GM19351 (cell line): ENCODE data around the gene HSD11B2.
A peak's percentile ranks its signal among the peaks of the same experiment; 100 is the strongest.

ENCODE experiments used
- ATAC-seq: cut with Tn5 transposase; IDR thresholded peaks from one replicate; pipeline ENCODE4 v1.9.1; 2021; ENCODE audit warnings: mild to moderate bottlenecking, moderate library complexity; ENCODE audit not compliant: unreplicated experiment

The HSD11B2 gene

DNA sequence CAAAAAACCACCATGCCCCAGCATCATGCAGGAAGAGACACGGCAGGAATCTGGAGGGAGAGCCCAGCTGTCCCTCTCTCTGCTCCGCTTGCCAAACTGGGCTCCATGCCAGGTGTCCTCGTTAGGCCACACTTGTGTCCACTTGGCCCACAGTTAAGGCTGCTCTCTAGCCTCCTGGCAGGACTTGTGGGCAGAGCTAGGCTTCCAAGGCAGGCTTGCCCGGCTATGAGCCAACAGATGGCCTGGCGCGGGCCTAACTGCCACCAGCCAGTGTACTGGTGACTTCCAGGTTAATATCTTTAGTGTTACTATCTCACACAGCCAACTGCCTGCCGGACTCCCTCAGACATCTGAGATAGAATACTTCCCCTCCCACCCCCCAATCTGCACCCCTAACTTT, 39.4 kb downstream of the HSD11B2 start:
- ATAC-seq: no peak

DNA sequence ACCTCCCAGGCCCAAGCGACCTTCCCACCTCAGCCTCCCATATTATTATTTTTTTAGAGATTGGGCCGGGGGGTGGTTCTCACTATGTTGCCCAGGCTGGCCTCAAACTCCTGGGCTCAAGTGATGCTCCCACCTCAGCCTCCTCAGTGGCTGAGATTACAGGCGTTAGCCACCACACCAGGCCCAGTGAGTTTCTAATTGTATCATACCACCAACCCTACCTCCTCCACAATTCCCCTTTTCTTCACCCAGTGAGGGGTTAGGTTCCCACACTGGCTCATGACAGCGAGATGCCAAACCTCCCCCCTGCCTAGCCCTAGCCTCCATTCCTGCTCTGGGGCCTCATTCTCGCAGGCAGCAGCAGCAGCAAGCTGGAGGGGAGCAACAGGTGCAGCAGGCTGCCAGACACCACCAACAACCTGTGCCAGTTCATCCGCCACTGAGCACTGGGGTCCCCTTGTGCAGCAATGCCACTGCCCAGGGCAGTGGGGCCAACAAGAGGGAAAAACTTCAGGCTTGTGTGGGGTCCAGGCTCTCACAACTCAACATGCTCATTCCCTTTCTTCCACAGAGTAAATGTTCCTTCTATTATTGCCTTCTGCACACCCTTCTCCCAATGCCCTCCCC, 41.0 kb downstream of the HSD11B2 start:
- no peak for ATAC-seq

DNA sequence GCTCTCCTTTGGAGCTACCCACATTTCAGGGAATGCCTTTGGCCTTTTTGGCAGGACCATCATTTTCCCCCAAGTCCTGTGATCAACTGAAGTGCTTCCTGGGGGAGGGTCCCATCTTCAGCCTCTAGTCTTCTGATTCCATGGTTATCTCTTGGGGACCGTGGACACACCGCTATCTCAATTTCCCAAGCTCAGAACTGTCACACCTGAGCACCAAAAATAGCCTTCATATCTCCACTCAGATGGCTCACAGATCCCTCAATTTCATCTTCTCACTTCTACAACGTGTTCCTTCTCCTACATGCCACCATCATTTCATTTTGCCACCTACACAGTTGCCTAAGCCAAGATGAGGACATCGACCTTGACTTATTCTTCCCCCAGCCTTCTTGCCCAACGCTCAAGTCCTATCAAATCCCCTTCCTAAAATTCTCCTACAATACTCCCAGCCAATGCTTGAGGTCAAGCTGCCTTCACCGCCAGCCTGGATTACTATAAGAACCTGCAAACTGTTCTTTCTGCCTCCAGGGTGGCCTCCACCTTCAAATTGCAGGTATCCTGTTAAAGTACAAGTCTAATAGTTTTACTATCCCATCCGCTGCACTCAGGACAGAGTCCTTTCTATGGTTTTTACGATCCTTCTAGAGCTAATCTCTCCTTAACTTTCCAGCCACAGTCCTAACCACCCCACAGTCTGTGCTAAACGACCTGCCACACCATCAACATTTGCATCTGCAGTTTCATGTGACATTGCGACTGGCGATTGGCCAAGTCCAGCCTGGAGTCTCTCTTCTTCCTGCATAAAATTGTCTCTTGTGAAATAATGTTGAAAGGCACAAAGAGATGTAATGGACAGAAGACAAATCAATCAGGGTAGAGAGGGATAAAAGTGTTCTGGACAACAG, 43.9 kb downstream of the HSD11B2 start:
- no peak for ATAC-seq

DNA sequence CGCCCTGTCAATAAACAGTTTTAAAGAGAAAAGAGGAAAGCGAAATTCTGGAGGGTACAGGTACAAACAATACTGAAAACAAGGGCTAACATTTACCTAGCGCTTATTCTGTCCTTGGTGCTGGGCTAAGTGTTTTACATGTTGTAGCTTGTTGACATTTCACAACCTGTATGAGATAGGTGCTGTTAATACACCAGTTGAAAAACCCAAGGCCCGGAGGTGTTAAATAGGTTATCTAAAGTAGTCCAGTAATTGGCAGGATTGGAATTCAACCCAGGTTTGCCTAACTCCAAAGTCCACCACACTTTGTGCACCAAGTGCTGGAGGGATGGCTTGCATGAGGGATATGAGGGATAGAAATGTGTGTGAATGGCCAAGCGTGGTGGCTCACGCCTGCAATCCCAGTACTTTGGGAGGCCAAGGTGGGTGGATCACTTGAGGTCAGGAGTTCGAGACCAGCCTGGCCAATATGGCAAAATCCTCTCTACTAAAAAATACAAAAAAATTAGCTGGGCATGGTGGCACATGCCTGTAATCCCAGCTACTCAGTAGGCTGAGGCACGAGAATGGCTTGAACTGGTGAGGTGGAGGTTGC, 47.1 kb downstream of the HSD11B2 start:
- no peak for ATAC-seq

DNA sequence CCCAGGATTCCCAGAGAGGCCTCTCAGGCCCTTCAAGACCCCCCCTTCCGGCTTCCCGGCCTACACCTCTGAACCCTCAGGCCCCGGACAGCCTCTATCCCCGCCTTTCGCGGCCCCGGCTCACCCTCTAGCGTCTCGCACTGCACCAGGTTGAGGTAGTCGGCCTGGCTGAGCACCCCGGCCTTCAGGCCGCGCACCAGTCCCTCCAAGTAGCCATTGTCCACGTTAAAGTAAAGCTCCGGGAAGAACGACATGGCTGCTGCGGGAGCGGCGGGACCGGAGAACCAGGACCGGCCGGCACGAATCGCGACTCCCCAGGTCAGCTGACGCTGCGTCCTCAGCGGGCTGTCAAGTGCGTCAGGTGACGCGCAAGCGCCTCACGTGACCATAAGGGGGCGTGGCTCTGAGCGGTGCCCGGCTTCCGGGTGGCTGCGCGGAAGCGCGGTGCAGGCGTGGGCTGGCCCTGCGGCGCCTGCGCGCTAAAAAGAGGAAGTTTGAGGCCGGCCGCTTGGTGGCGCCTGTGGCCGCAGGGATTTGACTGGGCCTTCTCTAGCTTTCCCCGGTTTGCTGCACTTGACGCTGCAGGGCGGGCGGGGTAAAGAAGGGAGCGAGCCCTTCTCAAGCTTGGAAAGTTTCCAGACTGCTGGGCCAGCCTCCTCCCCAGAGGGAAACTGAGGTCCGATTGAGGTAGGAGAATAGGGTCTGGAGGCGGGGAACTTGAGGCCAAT, 50.1 kb downstream of the HSD11B2 start, which contains the start of gene ATP6V0D1:
Gene ATP6V0D1, minus strand, starts transcription at position 325 of the 728 bp plus-strand sequence. Its CDS starts 71 bp downstream, at position 254.
- ATAC-seq: peak; percentile 92

DNA sequence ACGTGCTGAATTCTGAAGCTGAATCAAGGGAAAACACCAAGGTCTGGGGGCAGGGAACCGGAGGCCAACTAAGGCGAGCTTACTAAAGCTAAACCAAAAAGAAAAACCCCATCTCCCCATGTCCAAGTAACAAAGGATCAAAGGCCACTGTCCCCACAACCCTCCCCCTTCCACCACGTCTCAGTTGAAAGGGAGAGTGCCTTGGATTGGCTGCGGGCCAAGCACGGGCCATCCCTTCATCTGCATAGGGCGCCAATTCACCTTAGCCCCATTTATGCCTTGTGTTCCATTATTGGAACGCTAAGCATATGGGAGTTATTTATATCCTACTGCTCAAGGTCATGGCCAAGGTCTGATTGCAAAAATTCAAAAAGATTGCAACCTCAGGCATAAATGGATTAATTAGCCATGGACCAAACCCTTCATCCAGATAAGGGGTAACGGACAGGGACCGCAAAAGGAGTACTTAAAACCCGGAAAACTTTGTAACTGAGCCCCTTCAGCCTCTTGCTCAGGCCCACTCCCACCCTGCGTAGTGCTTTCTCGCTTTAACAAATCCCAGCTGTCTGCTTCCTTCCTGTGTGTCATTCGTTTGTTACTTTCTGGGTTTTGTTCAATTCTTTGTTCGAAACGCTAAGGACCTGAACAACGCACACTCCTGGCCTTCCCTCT, 50.8 kb downstream of the HSD11B2 start:
- peak; percentile 4 for ATAC-seq

DNA sequence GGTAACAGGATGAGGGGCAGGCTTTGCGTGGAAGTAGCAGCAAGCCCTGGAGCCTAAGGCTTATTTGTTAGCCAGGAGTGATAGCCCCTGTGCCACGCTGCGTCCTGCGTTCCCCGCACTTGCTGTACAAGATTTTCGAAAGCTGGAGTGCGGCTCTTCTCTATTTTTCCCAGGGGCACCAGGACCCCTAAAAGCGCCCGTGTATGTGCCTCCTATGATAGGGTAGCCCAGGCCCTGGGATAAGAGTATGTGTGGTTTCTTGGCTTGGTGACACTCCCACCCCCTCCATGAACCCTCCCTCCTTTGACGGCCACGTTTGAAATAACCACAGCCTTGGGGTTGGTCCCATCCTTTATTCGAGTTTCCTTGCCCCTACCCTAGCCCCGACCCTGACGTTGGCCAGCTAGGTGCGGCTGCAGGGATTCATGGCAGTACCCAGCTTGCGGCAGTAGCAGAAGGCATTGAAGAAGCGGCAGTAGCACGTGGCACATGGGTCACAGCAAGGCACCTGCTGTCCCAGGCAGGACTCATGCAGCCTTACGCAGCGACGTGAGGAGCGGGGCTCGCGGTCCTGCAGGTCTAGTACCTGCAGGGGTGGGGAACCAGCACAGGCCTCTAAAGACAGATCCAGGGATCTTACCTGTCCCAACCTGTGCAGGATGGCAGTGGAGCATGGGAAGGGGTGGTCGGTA, 51.5 kb downstream of the HSD11B2 start:
- no peak for ATAC-seq

DNA sequence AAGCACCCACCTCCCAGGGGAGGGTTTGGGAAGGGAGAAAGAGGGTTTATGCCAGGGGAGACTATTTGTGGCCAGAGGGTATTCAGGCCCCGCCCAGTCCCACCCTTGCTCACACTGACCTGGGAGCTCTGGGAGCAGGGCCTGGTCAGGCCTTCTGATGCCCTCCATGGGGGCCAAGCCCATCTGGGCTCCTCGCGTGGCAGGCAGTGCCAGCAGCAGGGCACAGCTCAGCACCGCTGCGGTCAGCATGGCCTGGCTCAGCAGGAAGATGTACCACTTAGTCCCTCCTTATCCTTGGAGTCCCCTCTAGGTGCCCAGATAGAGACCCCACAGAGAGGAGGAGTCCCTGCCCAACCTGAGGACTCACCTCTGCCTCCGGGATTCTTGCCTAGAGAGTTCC, 52.2 kb downstream of the HSD11B2 start, which contains the start of gene AGRP:
Gene AGRP, minus strand, starts transcription at position 398 of the 400 bp plus-strand sequence. Its CDS starts 149 bp downstream, at position 249.
- ATAC-seq: no peak

DNA sequence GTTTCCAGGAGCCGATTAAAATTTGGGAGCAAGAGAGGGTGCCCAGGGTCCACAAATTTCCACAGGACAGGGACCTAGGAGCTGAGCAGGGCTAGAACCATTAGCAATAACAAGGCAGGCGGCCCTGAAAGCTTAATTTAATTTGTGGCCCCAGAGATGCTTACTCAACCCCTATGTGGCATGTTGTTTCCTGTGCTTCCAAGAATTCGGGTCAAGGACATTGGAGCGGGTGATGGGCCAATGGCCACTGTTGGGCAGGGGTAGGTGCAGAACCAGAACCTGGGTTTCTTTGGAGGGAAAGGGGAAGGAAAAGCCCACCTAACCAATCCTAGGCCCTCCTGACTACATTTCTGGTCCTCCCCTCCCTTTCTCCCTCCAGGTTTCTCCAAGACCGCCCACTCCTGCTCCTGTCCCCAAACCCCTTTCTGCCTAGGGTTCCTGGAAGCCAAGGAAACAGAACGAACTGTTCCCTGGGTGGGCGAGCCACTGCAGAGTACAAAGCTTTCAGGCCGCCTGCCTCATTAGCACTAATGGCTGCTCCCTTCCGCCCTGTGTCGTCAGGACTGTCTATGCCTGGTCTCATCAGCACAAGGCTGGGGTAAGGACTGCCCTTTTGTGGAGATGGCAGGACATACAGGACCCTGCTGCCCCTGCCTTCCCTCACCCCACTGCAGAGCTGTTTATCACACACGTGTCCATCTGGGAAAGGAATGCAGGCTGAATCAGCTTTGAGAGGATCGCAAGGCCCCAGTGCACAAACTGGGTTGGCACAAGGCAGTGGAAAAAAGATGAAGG, 53.0 kb downstream of the HSD11B2 start:
- ATAC-seq: no peak

DNA sequence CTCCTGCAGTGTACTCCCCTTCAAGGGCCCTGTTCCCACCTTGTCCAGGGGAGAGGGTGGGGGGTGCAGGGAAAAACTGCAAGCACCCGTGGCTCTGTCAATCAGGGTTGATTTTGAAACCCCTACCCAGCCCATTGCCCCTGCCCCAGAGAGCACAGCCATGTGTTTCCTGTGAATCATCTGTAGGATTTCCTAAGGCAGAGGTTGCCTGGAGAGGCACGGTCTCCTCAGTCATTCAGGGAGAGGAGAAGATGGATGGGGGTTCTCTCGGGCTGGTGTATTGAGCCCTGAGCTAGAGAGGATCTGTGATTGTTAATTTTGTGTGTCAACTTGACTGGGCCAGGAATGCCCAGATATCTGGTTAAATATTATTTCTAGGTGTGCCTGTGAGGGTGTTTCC, 55.9 kb downstream of the HSD11B2 start:
- no peak for ATAC-seq
